ENCODE data around the gene RCN2.
"Not testable (repeated sequence)": the region's sequence is repeated elsewhere in the genome, so short reads cannot be mapped to it uniquely, and the experiment has no call there.

GRCh38 chr15:76887280-76888141 lies 44.0 kb upstream of the RCN2 start:
- TF ChIP-seq EZH2 (IDR thresholded peaks at IDR 0.05; ENCODE audit: low read depth); CTCF (conservative IDR thresholded peaks at IDR 0.05): not testable (repeated sequence)
